NCI-H526 (cell line): ENCODE data around the gene SEC14L5.
"Not testable (repeated sequence)": the region's sequence is repeated elsewhere in the genome, so short reads cannot be mapped to it uniquely, and the experiment has no call there.

ENCODE experiments used
- DNase-seq, 2 experiments: peaks; one replicate each; lab custom pipeline; 2025; lab: John Stamatoyannopoulos, UW

Gene SEC14L5

DNA sequence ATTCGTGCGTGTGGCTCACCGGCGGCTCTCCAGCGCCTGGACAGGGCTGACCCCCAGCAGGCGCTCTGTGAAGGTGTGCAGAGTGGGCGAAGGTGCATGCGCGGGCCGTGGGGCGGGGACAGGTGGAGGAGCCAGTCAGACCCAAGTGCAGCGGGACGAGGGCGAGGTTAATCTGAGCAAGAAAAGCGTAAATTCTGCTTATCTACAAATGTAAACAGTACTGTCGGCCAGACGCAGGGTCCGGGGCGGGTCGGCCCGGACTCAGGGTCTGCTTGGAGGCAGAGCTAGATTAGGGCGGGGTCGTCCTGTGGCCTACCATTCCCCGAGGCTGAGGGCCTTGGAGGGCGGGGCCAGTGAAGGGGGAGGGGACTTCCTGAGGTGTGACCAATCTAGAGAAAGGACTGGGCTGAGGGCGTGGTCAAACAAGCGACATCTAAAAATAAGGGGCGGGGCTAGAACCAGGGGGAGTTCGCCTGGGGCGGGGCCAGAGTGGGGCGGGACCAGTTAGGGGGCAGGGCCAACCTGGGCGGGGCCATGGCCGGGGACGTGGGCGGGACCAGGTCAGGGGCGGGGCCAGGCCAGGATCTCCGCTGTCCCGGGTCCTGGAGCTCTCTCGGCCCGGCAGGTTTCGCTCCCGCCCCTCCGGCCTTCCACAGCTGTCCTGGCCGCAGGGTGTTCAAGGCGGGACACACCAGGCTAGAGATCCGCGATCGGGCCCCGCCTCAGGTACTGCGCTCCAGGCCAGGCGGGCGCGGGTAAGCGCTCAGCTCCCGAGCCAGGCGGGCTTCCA, at the start of gene SEC14L5:
Gene SEC14L5, plus strand, starts transcription at position 611 of the 790 bp plus-strand sequence. CDS start 994 bp downstream, outside the sequence.
- peak; percentile 90 to 98 for DNase-seq

DNA sequence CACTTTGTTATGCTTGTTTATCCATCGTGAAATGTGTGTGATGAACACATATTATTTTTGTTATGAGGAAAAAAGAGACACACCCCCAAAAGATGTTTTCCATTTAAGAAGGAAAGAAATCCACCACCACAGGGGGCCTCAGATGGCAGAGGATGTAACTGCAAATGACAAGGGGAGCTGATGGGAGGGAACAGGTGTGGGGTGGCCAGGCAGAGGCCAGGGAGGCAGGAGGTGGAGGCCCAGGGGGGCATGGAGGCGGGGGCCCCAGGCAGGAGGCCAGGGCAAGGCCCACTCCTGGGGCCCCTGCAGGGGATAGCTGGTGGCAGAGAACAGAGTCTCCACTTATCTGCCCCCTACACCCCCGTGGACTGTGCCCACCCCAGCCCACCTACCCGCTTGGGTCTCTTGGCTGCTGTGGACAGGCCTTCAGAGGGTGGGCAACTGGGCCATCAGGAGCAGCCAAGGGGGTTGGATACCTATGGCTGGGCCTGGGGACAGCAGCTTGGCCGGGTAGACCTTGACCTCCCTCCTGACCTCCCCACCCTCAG, 49.2 kb upstream of the SEC14L5 start:
- DNase-seq, result no peak

DNA sequence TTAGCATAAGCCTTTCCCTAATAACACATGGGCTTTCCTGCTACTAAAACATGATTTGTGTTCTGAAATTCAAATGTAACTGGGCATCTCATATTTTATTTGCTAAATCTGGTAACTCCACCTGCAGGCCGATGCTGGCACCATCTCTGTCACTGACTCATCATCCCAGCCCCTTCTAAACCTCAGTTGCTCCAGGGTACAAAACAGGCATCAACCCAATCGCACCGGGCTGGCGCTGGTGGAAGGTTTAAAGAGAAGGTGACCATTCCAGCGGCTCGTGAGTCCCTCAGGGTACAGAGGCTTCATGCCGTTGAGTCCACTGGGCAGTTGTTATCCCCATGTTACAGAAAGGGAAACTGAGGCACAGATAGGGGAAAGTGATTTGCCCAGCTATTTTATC, 48.3 kb upstream of the SEC14L5 start:
- DNase-seq, result no peak

DNA sequence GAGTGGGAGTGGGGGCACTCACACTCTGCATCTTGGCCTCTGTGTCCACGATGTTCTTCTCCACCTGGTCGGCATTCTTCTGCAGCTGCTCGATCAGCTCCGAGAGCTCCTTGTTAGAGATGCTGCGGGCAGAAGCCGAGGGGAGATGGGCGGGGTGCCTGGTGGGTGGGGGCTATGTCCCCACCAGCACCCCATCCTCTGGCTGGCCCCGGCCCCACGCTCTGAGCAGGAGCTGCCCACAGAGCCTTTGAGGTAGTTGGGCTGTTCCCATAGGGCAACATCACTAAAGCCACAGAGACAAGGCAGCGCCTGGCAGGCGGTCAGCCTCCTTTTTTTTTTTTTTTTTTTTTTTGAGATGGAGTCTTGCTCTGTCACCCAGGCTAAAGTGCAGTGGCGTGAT, 47.3 kb upstream of the SEC14L5 start:
- no peak for DNase-seq

DNA sequence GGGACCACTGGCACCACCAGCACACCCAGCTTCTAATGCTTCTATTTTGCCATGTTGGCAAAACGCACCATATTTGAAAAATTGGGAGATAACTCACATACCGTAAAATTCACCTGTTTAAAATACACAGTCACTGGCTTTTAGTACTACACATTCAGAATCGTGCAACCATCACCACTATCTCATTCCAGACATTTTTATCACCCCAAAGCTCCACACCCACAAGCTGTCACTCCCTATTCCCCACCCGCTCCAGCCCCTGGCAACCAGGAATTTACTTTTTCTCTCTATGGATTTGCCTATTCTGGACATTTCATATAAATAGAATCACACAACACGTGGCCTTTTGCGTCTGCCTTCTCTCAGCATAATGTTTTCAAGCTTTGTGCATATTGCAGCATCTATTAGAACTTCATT, 46.2 kb upstream of the SEC14L5 start:
- no peak for DNase-seq

DNA sequence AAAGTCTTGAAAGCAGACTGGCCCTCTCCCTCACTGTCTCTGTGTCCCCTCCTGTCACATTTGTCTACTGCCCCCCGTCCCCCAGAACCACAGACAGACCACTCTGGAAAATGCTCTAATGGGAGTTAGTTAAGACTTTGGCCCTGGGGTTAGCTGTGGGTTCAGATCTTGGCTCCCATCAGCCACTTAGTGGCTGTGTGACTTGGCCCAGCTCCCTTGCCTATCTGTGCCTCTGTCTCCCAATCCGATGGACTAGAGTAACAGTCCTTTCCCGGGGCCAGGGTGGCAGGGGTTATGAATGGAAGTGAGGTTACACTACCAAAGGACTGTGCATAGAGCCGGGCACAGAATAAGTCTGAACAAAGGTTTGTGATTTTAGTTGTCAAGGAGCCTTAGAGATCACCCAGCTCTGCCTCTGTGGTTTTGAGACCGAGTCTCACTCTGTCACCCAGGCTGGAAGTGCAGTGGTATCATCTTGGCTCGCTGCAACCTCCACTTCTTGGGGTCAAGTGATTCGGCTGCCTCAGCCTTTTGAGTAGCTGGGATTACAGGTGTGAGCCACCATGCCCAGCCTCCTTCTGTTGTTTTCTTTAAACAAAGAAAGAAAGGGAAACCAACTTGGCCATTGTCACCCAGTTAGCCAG, 44.9 kb upstream of the SEC14L5 start:
- no peak for DNase-seq

DNA sequence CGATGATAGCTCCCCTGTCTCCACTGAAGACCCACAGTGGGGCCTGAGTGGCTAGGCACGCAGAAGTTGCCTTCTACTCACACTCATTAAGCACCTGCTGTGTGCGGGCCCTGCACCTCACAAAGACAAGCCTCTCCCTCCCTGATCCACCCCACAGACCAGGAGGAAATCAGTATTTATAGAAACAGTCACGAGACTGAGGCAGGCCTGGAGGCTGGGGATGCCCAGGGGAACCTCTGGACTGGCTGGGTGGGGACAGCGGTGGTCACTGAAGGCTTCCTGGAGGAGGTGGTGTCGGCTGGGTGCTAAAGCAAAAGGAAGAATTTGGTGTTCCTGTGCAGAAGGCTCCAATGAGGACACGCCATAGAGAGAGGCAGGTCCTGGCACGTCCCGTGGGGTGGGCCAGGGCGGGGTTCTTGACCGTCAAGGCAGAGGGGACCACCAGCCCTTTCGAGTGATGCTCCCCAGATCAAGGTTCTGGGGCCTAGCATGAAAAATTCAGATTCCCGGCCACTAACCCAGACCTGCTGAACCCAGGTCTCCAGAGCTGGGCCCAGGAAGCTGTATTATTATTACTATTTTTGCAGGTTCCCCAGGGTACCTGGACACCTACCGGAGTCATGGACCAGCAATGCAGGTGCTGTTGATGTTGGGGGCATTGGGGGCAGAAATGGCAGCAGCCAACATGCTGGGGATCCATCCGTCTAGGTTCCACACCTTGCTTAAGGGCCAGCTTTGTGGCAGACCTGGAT, 44.2 kb upstream of the SEC14L5 start:
- DNase-seq, result no peak

DNA sequence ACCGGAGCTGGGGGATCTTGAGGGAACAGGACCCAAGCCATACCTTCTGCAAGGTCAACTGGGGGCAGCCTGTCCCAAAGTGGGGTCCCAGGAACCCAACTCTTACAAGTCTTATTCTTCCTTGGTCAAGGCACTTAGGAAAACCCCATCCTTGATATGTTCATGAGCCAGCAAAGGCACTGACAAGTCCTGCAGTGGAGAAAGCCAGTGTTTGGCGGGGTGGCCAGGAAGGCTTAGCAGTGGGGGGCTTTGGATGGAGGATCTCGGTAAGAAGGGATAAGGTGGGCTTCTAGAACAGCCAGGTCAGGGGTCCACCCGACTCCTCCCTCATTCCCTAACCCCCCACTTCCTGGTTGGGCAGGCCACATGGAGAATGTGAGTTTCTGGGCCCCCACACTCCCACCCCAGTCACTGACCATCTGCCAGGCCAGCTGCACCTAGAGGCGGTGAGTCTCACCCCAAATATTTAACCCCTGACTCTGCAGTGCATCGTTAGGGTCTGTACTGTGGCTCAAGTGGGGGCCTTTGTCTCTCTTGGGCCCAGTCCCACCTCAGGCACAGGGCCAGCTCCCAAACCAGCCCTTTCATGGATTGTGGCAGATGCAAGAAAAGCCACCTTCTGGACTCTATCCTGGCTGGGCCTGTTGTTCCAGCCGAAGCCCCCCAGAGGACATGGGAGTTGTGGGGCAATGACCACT, 43.5 kb upstream of the SEC14L5 start:
- DNase-seq, result no peak

DNA sequence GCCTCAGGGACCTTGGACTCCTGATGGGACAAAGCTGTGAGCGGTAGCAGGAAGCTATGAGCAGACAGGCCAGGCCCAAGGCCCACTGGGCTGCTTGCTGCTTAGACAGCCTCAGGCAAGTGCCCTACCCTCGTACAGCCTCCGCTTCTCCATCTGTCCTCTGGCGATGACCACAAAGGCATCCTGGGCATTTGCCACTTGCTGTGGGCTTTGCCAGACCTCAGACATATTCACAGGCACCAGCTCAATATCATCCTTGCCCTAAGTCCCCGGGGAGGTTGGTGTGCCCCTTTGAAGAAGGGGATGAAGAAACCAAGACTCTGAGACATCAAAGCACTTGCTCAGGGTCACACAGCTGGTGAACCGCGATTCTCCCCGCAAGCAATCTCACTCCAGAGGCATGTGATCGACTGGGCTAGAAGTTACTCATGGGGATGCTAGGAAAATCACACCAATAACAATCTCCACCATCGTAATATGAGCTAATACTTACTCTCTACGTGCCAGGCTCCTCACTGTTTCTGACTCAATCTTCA, 42.8 kb upstream of the SEC14L5 start:
- DNase-seq, result no peak

DNA sequence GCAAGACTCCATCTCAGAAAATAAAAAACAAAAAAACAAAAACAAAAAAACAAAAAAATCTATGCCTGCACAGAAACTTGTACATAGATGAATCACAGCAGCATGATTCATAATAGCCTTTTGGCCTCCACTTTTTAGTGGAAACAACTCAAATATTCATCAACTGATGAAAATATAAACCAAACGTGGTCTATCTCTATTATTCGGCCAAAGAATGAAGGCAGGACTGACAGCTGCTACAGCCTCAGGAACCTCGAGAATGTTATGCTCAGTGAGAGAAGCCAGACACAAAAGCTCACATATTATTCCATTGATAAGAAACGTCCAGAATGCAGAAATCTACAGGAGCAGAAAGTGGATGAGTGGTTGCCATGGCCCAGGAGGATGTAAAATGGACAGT, 41.0 kb upstream of the SEC14L5 start:
- no peak for DNase-seq

DNA sequence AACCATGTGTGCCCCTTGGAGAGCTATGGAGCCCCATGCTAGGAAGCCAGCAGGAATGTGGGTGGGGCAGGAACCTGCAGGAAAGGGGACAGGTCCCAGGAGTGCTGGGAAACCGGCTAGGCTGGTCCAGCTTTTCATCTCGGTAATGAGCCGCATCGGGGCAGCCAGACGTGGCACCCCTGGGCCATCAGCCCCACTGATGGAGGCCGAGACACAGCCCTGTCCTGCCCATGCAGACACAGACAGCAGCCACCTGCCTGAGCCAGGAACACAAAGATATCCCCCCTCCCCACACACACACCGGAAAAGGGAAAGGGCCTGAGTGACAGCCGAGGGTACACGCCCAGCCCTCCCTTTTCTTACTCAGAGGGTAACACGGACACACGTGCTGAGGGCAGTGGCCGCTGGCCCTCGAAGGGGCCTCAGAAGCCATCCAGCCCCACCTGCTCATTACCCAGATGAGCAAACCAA, 39.3 kb upstream of the SEC14L5 start:
- DNase-seq, result peak in 1 of 2 experiments; percentile 42

DNA sequence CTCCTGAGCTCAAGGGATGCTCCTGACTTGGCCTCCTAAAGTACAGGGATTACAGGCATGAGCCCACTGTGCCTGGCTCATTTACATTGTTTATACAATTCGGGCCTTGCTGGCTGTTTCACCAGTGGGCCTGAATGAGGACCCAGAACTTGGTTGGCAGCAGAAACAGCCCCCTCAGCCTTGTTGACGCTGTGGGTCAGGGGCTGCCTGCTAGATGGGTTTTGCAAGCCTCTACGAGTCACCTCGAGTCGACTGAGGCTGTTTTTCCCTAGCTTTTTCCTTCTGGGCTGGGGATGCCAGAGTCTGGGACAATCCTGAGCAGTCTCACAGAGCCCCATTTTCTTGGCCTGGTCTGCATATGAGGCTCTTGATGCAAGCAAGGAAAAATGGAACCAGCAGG, 37.3 kb upstream of the SEC14L5 start:
- DNase-seq, result no peak

DNA sequence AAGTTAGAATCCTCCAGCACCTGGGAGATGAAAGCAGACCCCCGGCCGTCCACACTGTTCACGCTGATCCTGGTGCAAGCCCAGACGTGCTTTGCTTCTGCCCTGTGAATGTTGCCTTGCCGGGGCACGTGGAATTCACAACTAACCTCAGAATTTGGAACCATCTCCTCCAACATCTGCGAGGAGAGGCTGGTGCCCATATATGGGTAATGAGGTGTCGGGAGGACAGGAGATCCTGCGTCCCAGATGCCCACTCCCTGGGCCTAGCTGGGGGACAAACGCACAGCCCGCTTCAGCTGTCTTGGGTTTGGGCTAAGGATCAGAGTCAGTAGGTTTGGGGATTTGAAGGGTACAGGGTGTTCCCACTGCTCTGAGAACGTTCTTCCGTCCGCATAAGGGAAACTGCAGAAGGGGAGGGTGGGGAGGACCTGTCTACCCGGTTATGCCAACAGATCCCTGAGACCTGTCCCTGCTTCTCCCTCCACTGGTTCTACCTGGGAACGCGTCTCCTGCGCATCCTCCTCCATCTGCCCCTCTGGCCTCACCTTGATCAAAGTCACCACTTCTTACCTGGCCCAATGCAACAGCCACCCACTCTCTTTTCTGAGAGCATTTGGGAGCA, 35.3 kb upstream of the SEC14L5 start:
- no peak for DNase-seq

DNA sequence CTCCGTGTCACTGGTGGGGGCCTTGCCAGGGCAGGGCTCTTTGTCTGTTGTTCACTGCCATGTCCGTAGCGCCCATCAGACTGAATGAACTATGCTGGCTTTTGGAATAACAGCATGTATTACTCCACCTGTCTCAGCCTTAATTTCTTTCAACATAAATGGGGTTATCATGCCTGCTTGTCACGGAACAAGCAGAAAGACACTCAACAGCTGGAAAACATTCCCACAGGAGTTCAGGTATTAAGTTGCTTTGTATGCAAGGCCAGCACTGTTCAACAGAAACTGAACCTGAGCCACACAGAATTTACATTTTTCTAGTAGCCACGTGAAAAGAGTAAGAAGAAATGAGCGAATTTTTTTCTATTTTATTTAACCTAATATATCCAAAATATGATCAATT, 34.3 kb upstream of the SEC14L5 start:
- no peak for DNase-seq

DNA sequence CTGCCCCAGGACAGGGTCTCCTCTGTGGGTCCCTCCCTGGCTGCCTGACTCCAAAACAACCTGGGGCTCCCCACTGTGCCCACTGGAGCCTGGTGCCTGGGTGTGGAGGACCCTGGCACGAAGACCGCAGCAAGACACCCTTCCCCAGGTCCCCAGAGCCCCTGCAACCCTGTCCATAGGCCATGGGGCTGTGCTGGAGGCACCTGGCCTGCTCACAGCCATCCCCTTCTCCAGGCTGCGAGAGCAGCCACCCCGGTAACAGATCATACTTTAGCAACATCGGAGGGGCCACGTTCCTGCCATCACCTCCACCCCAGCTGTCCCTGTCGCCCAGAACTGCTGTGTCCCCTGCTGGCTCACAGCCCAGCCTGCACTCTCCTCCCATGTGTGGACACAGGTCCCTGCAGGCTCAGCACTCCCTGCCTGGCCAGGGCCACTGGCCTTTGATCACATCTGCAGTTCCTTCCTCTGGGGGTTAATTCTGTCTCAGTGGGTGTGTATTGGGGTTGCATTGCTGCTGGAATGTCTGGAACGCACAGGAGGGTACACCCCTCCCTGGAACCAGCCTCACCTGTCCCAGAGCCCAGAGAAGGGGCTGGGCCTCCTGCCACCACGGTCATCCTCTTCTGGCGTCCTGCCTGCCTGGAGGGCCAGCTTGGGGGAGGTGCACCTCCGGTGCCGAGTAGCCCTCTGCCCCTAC, 33.4 kb upstream of the SEC14L5 start:
- no peak for DNase-seq

DNA sequence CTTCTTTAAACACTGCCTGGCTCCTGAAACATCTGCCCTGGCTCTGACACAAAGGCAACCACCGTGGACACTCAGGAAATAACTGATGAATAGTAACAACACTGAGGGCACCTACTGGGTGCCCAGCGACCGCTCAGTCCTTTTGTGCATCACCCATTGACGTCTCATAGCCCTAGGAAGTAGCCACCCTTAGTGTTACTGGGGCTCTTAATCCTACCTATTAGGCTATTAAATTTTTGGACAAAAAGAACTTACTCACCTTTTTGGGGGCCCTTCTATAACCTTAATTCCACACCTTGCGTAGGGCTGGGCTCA, 32.9 kb upstream of the SEC14L5 start:
- DNase-seq, result no peak

DNA sequence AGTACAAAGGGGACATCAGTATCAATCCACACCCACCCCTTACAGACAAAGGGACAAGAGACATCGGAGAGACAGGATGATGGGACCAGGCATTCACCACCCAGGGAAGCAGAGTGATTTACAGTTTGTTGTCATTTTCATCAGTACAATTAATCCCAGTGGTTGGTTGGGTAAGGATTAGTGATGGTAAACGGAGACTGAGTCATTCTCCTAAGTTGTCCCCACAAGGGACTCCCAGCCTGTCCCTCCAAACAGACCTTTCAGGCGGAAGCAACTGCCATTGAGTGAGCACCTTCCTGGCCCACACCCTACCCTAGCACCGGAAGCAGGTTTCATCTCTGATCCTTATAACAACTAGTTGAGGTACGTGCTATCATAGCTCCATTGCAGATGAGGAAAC, 32.3 kb upstream of the SEC14L5 start:
- no peak for DNase-seq

DNA sequence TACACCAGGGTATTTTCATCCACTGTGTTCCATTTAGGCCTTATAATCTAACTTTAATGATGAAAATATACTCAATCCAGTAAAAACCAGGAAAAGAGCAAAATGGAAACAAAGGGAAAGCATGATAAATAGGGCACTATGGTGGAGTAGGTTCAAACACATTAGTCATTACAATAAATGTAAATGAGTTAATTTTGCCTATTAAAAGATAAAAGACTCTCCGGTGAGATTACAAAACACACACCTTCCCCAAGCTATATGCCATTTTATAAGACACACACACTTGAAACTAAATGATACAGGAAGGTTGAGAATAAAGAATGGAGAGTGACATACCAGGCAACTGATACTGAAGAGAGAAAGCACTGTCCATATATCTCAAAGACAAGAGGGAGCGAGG, 31.2 kb upstream of the SEC14L5 start:
- DNase-seq, result no peak

DNA sequence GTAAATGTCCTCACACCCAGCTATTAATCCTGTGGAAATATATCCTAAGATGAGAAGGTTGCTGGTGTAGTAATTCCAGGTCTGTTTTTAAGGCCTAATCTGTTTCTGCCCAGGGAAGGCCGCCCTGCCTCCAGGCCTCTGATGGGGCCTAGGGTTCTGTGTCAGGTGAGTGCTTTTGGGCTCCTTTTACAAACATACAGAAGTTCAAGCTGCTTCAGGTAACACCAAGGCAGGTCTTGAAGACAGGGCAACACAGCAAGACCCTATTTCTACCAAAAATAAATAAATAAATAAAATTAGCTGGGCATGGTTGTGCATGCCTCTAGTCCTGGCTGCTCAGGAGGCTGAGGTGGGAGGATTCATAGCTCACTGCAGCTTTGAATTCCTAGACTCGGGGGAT, 30.5 kb upstream of the SEC14L5 start:
- no peak for DNase-seq

DNA sequence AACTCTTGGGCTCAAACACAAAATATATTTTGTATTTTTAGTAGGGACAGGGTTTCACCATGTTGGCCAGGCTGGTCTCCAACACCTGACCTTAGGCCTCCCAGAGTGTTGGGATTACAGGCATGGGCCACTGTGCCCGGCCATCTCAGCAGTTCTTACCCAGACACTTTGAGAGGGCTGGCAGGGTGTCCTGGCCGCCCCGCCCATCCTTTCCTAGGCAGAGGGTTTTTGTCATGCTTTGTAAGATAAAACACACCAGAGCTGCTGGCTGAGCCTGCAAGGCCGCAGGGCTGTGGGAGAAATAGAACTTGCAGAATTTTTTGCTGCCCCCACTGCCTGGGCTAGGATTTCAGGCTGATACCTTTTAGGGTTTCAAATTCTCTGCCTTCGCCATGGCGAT, 29.9 kb upstream of the SEC14L5 start:
- DNase-seq, result no peak

DNA sequence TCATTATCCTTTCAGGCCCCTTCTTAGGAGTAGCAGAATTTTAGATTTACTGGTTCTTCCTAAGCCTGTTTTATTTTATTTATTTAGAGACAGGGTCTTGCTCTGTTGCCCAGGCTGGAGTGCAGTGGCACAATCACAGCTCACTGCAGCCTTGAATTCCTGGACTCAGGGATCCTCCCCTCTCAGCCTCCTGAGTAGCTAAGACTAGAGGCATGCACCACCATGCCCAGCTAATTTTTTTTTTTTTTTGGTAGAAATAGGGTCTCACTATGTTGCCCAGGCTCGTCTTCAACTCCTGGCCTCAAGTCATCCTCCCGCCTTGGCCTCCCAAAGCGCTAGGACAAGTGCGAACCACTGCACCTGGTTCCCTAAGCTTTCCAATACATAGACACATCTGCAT, 28.5 kb upstream of the SEC14L5 start:
- DNase-seq, result not testable (repeated sequence)
